OCI-LY1 (cell line): ENCODE data around the gene SLX4IP.

Experiments used
- H2AFZ ChIP-seq: fragments of 200-600 bp; sonication (generic), shearing (Covaris generic); 2 replicates; pipeline ENCODE4 v1.6.0; 2014; ENCODE audit warnings: antibody characterized with exemption, mild to moderate bottlenecking, low read length
- H3F3A ChIP-seq: fragments of 200-600 bp; sonication (generic), shearing (Covaris generic); 2 replicates; pipeline ENCODE4 v1.6.0; 2014; ENCODE audit warnings: mild to moderate bottlenecking, antibody characterized with exemption, low read length, moderate library complexity; ENCODE audit not compliant: insufficient read depth
- H3K27ac ChIP-seq: fragments of 200-600 bp; sonication (generic); 2 replicates; pipeline ENCODE4 v1.5.1; 2014; ENCODE audit warnings: low read length, mixed run types, mild to moderate bottlenecking, low read depth; ENCODE audit not compliant: poor library complexity, severe bottlenecking
- H3K27me3 ChIP-seq: fragments of 200-600 bp; sonication (generic); 2 replicates; pipeline ENCODE4 v1.6.0; 2014; ENCODE audit warnings: antibody characterized with exemption, mild to moderate bottlenecking, low read length, moderate library complexity; ENCODE audit not compliant: insufficient read depth
- H3K36me3 ChIP-seq: fragments of 200-600 bp; sonication (generic); 2 replicates; pipeline ENCODE4 v1.6.1; 2014; ENCODE audit warnings: mild to moderate bottlenecking, antibody characterized with exemption, low read length, moderate library complexity, mixed read lengths; ENCODE audit not compliant: insufficient read depth
- H3K4me1 ChIP-seq: fragments of 200-600 bp; sonication (generic); 2 replicates; pipeline ENCODE4 v1.5.1; 2014; ENCODE audit warnings: mild to moderate bottlenecking, low read length, moderate library complexity; ENCODE audit not compliant: insufficient read depth, severe bottlenecking
- H3K4me2 ChIP-seq: fragments of 200-600 bp; sonication (generic), shearing (Covaris generic); 2 replicates; pipeline ENCODE4 v1.6.1; 2014; ENCODE audit warnings: low read length
- H3K4me3 ChIP-seq: fragments of 200-600 bp; sonication (generic); 2 replicates; pipeline ENCODE4 v1.5.1; 2014; ENCODE audit warnings: low read length, low read depth, mild to moderate bottlenecking, mixed read lengths; ENCODE audit not compliant: poor library complexity, severe bottlenecking
- H3K79me2 ChIP-seq: fragments of 200-600 bp; shearing (Covaris generic); 2 replicates; pipeline ENCODE4 v1.6.1; 2016; ENCODE audit warnings: mixed run types, low read length, mixed read lengths; ENCODE audit not compliant: insufficient read depth
- H3K9ac ChIP-seq: fragments of 200-600 bp; sonication (generic), shearing (Covaris generic); 2 replicates; pipeline ENCODE4 v1.6.1; 2014; ENCODE audit warnings: mild to moderate bottlenecking, low read length, mixed read lengths
- H3K9me2 ChIP-seq: fragments of 200-600 bp; sonication (generic), shearing (Covaris generic); 2 replicates; pipeline ENCODE4 v1.6.1; 2014; ENCODE audit warnings: low read depth, mild to moderate bottlenecking, low read length, mixed read lengths
- H3K9me3 ChIP-seq: fragments of 200-600 bp; shearing (Covaris generic); 2 replicates; pipeline ENCODE4 v1.6.1; 2014; ENCODE audit warnings: low read length, mixed read lengths
- H4K20me1 ChIP-seq: fragments of 200-600 bp; sonication (generic), shearing (Covaris generic); 2 replicates; pipeline ENCODE4 v1.6.0; 2016; ENCODE audit warnings: mild to moderate bottlenecking, low read length; ENCODE audit not compliant: insufficient read depth
- CTCF ChIP-seq: fragments of 200-600 bp; sonication (generic), shearing (Covaris generic); IDR thresholded peaks from 2 replicates; pipeline ENCODE4 v1.5.1; 2017; ENCODE audit warnings: mild to moderate bottlenecking, antibody characterized with exemption, low read length, moderate library complexity, mixed read lengths
- EZH2 ChIP-seq: fragments of 200-600 bp; sonication (generic), shearing (Covaris generic); IDR thresholded peaks from 2 replicates; pipeline ENCODE4 v1.8.0; 2017; ENCODE audit warnings: borderline replicate concordance, mixed run types, mild to moderate bottlenecking, antibody characterized with exemption, low read length, moderate library complexity, mixed read lengths

The SLX4IP gene

GRCh38 chr20:10492065-10492464 lies 57.0 kb downstream of the SLX4IP start:
- Histone ChIP-seq H3K36me3 (no peaks in the 10 kb centered on the region), H3K4me3 (no peak overlapping the region), H2AFZ (no peak overlapping the region), H3K27ac (no peak overlapping the region), H3K4me2 (no peak overlapping the region), H3K9me3 (no peaks in the 10 kb centered on the region), H4K20me1 (no peaks in the 10 kb centered on the region), H3K9me2 (no peaks in the 10 kb centered on the region), H3K4me1 (peaks cover 14% of the 10 kb centered on the region), H3F3A (no peaks in the 10 kb centered on the region), H3K9ac (no peak overlapping the region), H3K27me3 (no peaks in the 10 kb centered on the region), H3K79me2 (0 out of 2 replicates have a peak, but pooled peaks cover 7% of the 10 kb centered on the region)
- TF ChIP-seq EZH2 (no peak), CTCF (no peak)

GRCh38 chr20:10492844-10493243 lies 57.7 kb downstream of the SLX4IP start:
- Histone ChIP-seq H2AFZ (no peak overlapping the region), H3K9me3 (no peaks in the 10 kb centered on the region), H3K9me2 (no peaks in the 10 kb centered on the region), H3F3A (no peaks in the 10 kb centered on the region), H3K4me2 (no peak overlapping the region), H4K20me1 (no peaks in the 10 kb centered on the region), H3K27me3 (no peaks in the 10 kb centered on the region), H3K36me3 (no peaks in the 10 kb centered on the region), H3K4me1 (peaks cover 14% of the 10 kb centered on the region), H3K79me2 (peaks cover 7% of the 10 kb centered on the region; the same call in 1 of the 2 replicates), H3K27ac (no peak overlapping the region), H3K9ac (no peak overlapping the region), H3K4me3 (no peak overlapping the region)
- no peak for TF ChIP-seq CTCF
- TF ChIP-seq EZH2, result no peak

DNA sequence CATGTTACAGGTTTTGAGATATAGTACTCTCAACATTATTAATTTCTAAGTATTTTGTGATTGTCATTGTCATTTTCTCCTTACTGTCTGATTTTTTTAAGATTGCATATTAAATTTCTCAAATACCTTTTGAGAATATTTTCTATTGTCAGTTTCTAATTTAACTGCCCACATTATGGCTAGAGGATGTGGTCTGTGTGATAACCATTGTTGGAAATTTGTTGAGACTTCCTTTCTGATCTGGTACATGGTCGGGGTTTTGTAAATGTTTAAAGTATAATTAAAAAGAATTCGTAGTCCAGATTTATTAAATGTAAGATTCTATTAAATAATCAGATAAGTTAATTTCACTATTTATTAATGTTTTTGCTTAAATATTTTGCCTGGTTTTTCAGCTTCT lies 60.1 kb downstream of the SLX4IP start:
- H3K9ac ChIP-seq, result no peak overlapping the region
- H3K4me1 ChIP-seq, result peaks cover 14% of the 10 kb centered on the region
- peaks cover 19% of the 10 kb centered on the region; the same call in 1 of the 2 replicates for H3K79me2 ChIP-seq
- H3K27ac ChIP-seq, result no peak overlapping the region
- H3K9me2 ChIP-seq, result no peaks in the 10 kb centered on the region
- H3K36me3 ChIP-seq, result no peaks in the 10 kb centered on the region
- no peak overlapping the region for H3K4me2 ChIP-seq
- no peaks in the 10 kb centered on the region for H4K20me1 ChIP-seq
- TF ChIP-seq EZH2, result no peak
- no peak for TF ChIP-seq CTCF
- no peak overlapping the region for H3K4me3 ChIP-seq
- no peaks in the 10 kb centered on the region for H3K9me3 ChIP-seq
- no peak overlapping the region for H2AFZ ChIP-seq
- no peaks in the 10 kb centered on the region for H3F3A ChIP-seq
- H3K27me3 ChIP-seq, result no peaks in the 10 kb centered on the region
